HEK293T (cell line): Measurements from ENCODE around the gene KCTD10.

Experiments used
- FOXK2 ChIP-seq: fragments of 450-650 bp; IDR thresholded peaks from 2 replicates; pipeline ENCODE4 v1.6.1; 2016; ENCODE audit warnings: mild to moderate bottlenecking
- SP1 ChIP-seq: fragments of 450-650 bp; IDR thresholded peaks from 2 replicates; pipeline ENCODE4 v1.6.1; 2017

DNA sequence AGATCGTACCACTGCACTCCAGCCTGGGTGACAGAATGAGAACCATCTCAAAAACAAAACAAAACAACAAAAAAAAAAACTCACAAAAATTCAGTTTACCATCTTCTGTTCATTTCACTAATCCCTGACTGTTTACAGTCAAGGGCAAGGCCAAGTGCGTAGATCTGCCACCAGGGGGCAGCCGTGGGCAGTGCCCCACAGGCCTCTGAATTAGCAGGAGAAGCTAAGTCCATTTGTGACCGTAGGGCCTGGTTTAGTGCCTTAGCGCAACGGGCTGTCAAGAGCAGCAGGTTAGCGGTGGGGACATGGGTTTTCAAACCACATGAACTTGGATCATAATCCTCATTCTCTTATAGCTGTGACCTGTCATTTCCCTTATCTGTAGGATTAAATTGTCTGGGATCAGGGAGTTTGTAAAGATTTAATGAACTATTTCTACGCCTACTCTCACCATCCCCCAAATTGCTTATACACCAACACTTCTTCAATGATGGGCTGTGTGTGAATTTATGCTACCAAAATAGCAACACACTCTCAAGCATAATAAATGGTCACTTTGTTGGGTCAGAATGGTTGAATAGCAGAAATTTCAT, 49.0 kb downstream of the KCTD10 start:
- TF ChIP-seq SP1 (no peak), FOXK2 (no peak)
